Measurements from ENCODE around the gene COL6A5.

COL6A5 gene

DNA sequence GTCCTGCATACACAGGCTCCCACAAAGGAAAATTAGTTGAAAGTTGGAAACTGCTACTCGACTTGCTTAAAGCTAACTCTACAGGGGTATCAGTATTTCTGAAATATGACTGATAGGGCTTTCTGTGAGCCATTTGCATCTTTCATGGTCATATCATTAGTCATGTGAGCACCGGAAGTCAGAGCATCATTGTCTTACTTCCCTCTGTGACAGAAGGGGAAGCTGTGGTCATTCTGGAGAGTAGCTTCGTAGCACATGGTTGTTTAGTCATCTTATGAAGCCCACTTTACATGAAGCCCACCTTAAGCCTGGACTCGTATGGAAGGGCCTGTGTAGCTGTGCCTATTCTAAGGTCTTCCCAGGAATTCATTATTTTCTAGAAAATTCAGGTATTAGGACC is 69.0 kb downstream of the COL6A5 start:
- no peaks in the 10 kb centered on the region for H3K9me3 ChIP-seq
- H3K27me3 ChIP-seq: no peaks in the 10 kb centered on the region
- no peak overlapping the region for H3K27ac ChIP-seq
- no peak overlapping the region for H3K4me3 ChIP-seq (ENCODE audit: low read depth in 1 of 2, low read length in 1 of 2)
- no peak for TF ChIP-seq CTCF (IDR thresholded peaks at IDR 0.05)
- no peaks in the 10 kb centered on the region for H3K36me3 ChIP-seq
- H3K4me1 ChIP-seq (ENCODE audit: control insufficient read depth in 1 of 2, insufficient read depth in 1 of 2, low read depth in 1 of 2, low read length in 1 of 2): no peaks in the 10 kb centered on the region

GRCh38 chr3:130420466-130420865 is 75.0 kb downstream of the COL6A5 start:
- H3K9me3 ChIP-seq: no peaks in the 10 kb centered on the region
- TF ChIP-seq CTCF (IDR thresholded peaks at IDR 0.05): no peak
- H3K36me3 ChIP-seq: no peaks in the 10 kb centered on the region
- H3K27me3 ChIP-seq: peaks cover 10% of the 10 kb centered on the region
- no peak overlapping the region for H3K4me3 ChIP-seq (ENCODE audit: low read depth in 1 of 2, low read length in 1 of 2)
- H3K27ac ChIP-seq: no peak overlapping the region
- H3K4me1 ChIP-seq (ENCODE audit: control insufficient read depth in 1 of 2, insufficient read depth in 1 of 2, low read depth in 1 of 2, low read length in 1 of 2): no peaks in the 10 kb centered on the region

DNA sequence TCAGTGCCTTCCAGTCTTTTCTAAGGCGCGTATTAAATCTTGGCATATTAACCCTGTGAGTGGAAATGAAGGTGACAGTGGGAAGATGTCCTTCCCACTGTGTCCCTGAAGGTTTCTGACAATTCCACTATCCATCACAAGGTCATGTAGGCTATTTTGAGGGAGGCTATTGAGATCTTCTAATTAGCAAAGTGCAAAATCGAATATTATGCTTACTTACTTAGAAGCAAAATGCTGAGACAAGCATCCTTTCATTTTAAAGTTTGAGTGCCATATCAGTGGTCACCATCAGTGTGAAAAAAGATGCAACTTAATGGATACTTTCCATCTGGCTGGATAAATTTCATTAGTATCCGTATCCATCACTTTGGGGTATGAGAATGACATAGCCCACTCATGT is 77.6 kb downstream of the COL6A5 start:
- no peaks in the 10 kb centered on the region for H3K4me1 ChIP-seq (ENCODE audit: control insufficient read depth in 1 of 2, insufficient read depth in 1 of 2, low read depth in 1 of 2, low read length in 1 of 2)
- H3K27me3 ChIP-seq: peaks cover 10% of the 10 kb centered on the region
- TF ChIP-seq CTCF (IDR thresholded peaks at IDR 0.05): no peak
- H3K27ac ChIP-seq: no peak overlapping the region
- H3K9me3 ChIP-seq: no peaks in the 10 kb centered on the region
- H3K4me3 ChIP-seq (ENCODE audit: low read depth in 1 of 2, low read length in 1 of 2): no peak overlapping the region
- H3K36me3 ChIP-seq: no peaks in the 10 kb centered on the region

GRCh38 chr3:130424837-130425236 is 79.4 kb downstream of the COL6A5 start:
- Histone ChIP-seq H3K4me1 (ENCODE audit: control insufficient read depth in 1 of 2, insufficient read depth in 1 of 2, low read depth in 1 of 2, low read length in 1 of 2) (no peaks in the 10 kb centered on the region), H3K9me3 (no peaks in the 10 kb centered on the region), H3K4me3 (ENCODE audit: low read depth in 1 of 2, low read length in 1 of 2) (no peak overlapping the region), H3K36me3 (no peaks in the 10 kb centered on the region), H3K27ac (no peak overlapping the region), H3K27me3 (peaks cover 10% of the 10 kb centered on the region)
- no peak for TF ChIP-seq CTCF (IDR thresholded peaks at IDR 0.05)

DNA sequence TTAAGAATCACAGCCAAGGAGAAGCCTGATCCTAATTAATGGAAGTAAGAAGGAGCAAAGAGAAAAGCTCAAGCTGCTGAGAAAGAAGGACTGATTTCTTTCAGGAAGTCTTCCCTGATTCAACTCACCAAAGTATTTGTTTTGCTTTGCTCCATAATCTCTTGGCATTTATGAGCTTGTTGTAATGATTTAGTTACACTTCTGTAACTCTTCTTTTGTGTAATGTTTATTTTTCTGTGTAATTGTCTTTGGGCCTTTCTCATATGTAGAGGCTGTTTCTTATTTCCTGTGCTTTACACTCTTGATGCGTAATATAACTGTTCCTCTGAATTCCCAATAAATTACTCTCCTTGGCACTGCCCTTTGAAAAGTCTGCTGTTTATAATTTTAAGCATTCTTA is 80.0 kb downstream of the COL6A5 start:
- no peak for TF ChIP-seq CTCF (IDR thresholded peaks at IDR 0.05)
- Histone ChIP-seq H3K9me3 (no peaks in the 10 kb centered on the region), H3K27me3 (peaks cover 10% of the 10 kb centered on the region), H3K4me3 (ENCODE audit: low read depth in 1 of 2, low read length in 1 of 2) (no peak overlapping the region), H3K27ac (no peak overlapping the region), H3K4me1 (ENCODE audit: control insufficient read depth in 1 of 2, insufficient read depth in 1 of 2, low read depth in 1 of 2, low read length in 1 of 2) (no peaks in the 10 kb centered on the region), H3K36me3 (no peaks in the 10 kb centered on the region)

DNA sequence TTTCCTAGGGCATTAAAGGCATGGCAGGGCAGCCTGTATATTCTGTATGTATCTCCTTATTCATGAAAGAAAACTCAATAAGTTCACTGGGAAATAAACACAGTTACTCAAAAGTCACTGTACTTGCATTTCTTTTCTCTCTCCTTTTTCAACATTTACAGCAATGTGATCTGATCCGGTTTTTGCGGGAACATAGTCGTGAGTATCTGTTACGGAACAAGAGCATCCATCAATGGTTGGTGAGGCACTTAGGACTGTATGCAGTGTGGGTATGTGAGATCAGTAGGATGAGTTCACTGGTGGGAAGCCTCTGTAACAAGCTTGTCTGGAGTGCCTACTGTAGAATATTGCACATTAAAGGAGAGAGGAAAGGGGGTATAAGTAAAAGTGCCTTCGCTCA is 80.7 kb downstream of the COL6A5 start:
- Histone ChIP-seq H3K4me1 (ENCODE audit: control insufficient read depth in 1 of 2, insufficient read depth in 1 of 2, low read depth in 1 of 2, low read length in 1 of 2) (no peaks in the 10 kb centered on the region), H3K36me3 (no peaks in the 10 kb centered on the region), H3K27me3 (peaks cover 10% of the 10 kb centered on the region), H3K9me3 (no peaks in the 10 kb centered on the region), H3K27ac (no peak overlapping the region), H3K4me3 (ENCODE audit: low read depth in 1 of 2, low read length in 1 of 2) (no peak overlapping the region)
- TF ChIP-seq CTCF (IDR thresholded peaks at IDR 0.05): no peak
